GM21423 (cell line): ENCODE measurements around the gene RUNX1.

Experiments
- ATAC-seq: cut with Tn5 transposase; IDR thresholded peaks from one replicate; pipeline ENCODE4 v1.9.1; 2021; ENCODE audit warnings: mild to moderate bottlenecking, moderate library complexity; ENCODE audit not compliant: unreplicated experiment

Gene RUNX1

DNA sequence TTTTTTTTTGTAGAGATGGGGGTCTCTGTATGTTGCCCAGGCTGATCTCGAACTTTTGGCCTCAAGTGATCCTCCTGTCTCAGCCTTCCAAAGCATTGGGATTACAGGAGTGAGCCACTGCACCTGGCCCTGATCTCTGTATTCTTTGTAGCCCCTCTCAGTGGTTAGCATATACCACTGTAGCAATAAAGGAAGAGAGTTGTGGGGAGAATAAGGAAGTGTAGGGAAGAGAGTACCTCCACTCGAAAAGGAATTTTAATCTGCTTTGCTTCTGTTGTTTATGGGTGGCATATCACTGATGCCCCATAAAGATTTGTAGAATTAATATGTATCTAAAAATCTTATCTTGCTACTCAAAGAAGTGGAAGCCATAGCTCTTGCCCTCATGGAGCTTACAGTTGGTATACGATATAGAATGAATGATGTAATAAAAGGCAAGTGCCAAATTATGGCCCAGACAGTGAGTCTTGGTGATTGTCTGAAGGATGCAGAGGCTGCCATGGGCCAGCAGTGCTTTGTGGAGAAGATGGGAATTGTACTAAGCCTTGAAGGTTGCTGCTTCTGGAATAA lies 284.3 kb downstream of the RUNX1 start:
- no peak for ATAC-seq

DNA sequence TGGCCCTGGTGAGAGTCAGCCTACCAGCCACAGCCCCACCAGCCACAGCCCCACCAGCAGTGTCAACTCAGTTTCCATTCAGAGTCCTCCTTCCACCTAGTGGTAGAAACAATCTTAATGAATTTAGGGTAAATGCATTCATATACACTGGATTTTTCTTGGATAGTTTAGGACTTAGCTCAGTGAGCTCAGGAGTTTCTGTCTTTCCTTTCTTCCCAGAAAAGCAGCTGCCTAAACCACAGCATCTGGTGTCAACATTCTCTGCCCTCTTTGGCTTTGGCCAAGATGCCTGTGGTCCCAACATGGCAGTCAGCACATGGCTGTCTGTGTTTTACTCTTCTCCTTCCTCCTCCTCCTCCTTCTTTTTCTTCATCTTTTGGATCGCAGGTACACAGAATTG lies 286.3 kb downstream of the RUNX1 start:
- no peak for ATAC-seq

DNA sequence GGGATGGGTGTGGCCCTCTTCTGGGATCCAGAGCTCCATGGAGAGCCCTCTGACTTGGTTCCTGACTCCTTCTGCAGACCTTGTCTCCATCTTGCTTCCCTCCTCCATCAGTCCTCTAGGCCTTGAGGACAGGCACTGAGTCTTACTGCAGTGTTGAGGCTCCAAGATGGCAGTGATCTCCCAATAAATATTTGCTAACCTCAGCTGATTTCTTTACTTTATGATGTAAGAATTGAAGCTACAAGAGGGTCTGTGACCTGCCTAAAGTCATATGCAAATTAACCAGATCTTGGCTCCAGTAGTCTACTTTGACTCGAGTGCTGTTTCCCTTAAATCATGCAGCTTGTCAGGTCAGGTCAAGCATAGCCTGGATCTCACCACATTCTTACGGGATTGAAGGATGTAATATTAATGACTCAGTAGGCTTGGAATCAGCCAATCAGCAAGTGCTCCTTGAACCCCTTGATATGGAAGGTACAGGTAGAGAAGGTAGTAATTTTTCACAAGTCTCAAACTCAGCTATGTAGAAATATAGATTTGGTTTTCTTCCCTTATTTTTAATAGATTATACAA lies 287.3 kb downstream of the RUNX1 start:
- ATAC-seq: no peak

DNA sequence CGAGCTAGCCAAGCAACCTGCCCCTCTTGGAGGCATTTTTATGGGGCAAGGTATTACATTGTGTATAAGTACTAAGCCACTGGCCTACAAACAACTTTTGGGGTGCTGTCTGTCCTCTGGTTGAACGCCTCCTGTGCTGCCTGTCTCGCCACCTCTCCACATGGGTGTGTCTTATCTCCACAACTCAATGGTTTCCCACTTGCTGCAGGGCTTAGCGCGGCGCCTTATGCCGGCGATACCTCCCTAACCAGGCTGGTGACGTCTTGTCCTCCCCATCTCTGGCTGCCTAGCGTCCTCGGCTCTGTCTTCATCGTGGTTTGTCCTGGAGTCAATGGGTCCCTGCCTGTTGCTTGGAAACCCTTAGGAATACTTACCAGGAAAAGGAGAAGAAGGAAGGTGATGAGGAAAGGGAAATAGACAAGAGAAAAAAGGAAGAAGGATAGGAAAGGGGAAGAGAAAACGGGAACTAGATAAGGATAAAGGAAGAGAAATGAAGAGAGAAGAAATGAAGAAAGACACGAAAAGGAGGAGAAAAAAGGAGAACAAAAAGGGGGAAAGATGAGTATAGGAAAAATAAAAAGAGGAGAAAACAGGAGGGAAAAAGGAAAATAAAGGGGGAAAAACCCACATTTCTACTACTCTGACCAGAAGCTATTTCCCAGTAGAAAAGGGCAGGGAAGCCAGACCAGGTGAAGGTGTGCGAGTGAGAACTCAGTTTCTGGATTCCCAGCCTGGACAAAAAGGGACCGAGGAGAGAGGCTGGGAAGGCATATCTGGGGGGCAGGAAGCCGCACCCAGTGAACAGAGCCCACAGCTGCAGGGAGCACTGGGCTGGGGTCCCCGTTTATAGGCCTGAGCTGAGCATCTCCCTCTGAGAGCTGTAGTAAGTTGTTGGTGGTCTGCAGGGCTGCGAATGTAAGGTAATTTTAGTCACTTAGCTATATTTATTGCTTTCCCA lies 294.1 kb downstream of the RUNX1 start:
- ATAC-seq: no peak

GRCh38 chr21:34748862-34749261 lies 300.2 kb downstream of the RUNX1 start:
- no peak for ATAC-seq

DNA sequence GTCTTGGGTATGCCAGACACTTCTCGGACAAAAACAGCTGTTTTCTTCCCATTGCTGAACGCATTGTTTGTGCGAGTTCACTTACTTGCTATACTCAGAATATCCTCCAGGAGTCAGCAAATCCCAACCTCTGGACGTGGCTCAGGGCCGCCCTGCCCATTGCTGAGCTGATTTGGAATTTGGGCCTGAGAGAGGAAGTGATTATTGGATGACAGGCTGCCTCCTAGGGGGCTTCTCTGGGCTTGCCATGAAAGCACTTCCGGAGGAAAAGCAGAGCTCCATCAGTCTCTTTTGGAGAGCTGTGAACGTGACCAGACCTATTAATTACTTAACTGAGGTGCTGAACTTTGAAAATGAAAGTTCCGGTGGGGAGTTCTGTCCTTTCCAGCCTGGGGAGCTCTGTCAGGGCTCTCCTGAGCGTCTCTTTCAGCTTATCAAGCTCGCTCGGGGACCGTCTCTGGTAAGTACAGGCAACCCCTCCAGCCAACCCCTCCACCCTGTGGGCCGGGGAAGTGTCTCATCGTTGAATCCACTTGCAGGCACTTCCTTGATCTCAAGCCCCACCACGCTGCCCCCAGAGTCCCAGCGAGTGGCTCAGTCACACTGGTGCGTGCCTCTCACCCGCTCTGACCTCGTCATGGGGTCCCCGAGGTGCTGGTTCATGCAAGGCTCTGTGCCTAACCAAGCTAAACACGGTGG lies 303.4 kb downstream of the RUNX1 start:
- ATAC-seq: peak; percentile 78

GRCh38 chr21:34744801-34745200 lies 304.3 kb downstream of the RUNX1 start:
- ATAC-seq: no peak

GRCh38 chr21:34743831-34744230 lies 305.3 kb downstream of the RUNX1 start:
- ATAC-seq: no peak

DNA sequence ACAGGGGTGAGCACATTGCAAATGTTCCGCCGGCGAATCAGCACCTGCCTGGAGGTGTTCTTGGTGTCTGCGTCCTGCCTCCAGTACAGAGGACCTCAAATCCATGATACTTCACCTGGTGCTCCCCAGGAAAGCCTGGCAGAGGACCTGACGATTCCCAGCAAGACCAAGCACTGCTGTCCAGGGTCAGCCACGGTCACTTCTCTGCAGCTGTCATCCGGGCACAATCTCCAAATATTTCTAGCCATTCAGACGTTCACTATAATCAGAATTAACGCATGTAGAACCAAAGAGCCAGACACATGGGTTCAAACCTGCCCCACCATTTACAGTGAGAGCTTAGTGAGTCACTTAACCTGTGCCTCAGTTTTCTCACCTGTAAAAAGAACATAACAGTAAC lies 305.8 kb downstream of the RUNX1 start:
- no peak for ATAC-seq

DNA sequence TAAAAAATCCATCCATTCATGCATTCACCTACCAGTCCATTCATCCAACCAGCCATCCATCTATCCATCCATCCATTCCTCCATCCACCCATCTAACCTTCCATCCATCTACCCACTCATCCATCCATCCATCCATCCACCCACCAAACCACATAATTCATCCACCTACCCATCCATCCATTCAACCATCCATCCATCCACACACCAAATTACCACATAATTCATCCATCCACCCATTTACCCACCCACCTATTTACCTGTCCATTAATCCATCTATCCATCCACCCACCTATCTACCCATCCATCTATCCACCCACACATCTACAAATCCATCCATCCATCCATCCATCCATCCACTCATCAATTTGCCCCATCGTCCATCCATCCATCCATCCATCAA lies 308.9 kb downstream of the RUNX1 start:
- no peak for ATAC-seq
